Neural cell (in vitro differentiated cells): ENCODE data around the gene CLEC16A. TPM values are rescaled to one million over a fixed set of nuclear protein-coding genes. Genes with fewer than 3 reads are reported as not detected.

Experiments used
- H2AFZ ChIP-seq: fragments of 200-600, 300-800 bp; sonication (generic), shearing (Covaris generic); 2 replicates; pipeline ENCODE4 v1.6.0; 2014; ENCODE audit warnings: low read depth, mild to moderate bottlenecking, antibody characterized with exemption, low read length, moderate library complexity
- H3F3A ChIP-seq: fragments of 200-600 bp; shearing (Covaris generic); 2 replicates; pipeline ENCODE4 v1.6.1; 2016; ENCODE audit warnings: mild to moderate bottlenecking, moderate library complexity, mixed read lengths, antibody characterized with exemption, low read length; ENCODE audit not compliant: insufficient read depth, poor library complexity, severe bottlenecking
- H3K27ac ChIP-seq: fragments of 200-600, 300-800 bp; sonication (generic), shearing (Covaris generic); 2 replicates; pipeline ENCODE4 v1.5.1; 2014; ENCODE audit warnings: mild to moderate bottlenecking, low read length, moderate library complexity
- H3K27me3 ChIP-seq: fragments of 300-800, 200-600 bp; sonication (generic), shearing (Covaris generic); 2 replicates; pipeline ENCODE4 v1.6.0; 2014; ENCODE audit warnings: mild to moderate bottlenecking, low read depth, low read length, moderate library complexity; ENCODE audit not compliant: insufficient read depth
- H3K36me3 ChIP-seq: fragments of 300-800, 200-600 bp; sonication (generic), shearing (Covaris generic); 2 replicates; pipeline ENCODE4 v1.5.1; 2014; ENCODE audit warnings: mild to moderate bottlenecking, antibody characterized with exemption, low read length, moderate library complexity; ENCODE audit not compliant: insufficient read depth
- H3K4me2 ChIP-seq: fragments of 300-800, 200-600 bp; sonication (generic), shearing (Covaris generic); 2 replicates; pipeline ENCODE4 v1.6.0; 2014; ENCODE audit warnings: mild to moderate bottlenecking, low read length
- H3K4me3 ChIP-seq: fragments of 300-800, 200-600 bp; sonication (generic), shearing (Covaris generic); 2 replicates; pipeline ENCODE4 v1.5.1; 2014; ENCODE audit warnings: mild to moderate bottlenecking, low read length, moderate library complexity
- H3K79me2 ChIP-seq: fragments of 200-600 bp; shearing (Covaris generic); replicated peaks from 2 replicates; pipeline ENCODE4 v1.6.0; 2014; ENCODE audit warnings: mild to moderate bottlenecking, low read length, moderate library complexity; ENCODE audit not compliant: insufficient read depth
- H3K9ac ChIP-seq: fragments of 300-800, 200-600 bp; sonication (generic), shearing (Covaris generic); 2 replicates; pipeline ENCODE4 v1.6.1; 2016; ENCODE audit warnings: mild to moderate bottlenecking, low read length, mixed read lengths
- H3K9me2 ChIP-seq: fragments of 200-600 bp; shearing (Covaris generic); 2 replicates; pipeline ENCODE4 v1.6.1; 2016; ENCODE audit warnings: mild to moderate bottlenecking, low read length, mixed read lengths; ENCODE audit not compliant: insufficient read depth
- H3K9me3 ChIP-seq: fragments of 200-600, 300-800 bp; sonication (generic), shearing (Covaris generic); 2 replicates; pipeline ENCODE4 v1.6.1; 2016; ENCODE audit warnings: mild to moderate bottlenecking, mixed run types, low read length, moderate library complexity, mixed read lengths
- H4K20me1 ChIP-seq: fragments of 200-600 bp; shearing (Covaris generic); 2 replicates; pipeline ENCODE4 v1.6.1; 2016; ENCODE audit warnings: mild to moderate bottlenecking, mixed run types; ENCODE audit not compliant: insufficient read depth
- CTCF ChIP-seq: fragments of 450-650 bp; IDR thresholded peaks from 2 replicates; pipeline ENCODE4 v1.5.1; 2014; ENCODE audit warnings: antibody characterized with exemption, mild to moderate bottlenecking, moderate library complexity; ENCODE audit not compliant: poor library complexity, severe bottlenecking
- EP300 ChIP-seq: fragments of 450-650 bp; conservative IDR thresholded peaks from 2 replicates; pipeline ENCODE4 v1.6.1; 2014; ENCODE audit warnings: antibody characterized with exemption, mild to moderate bottlenecking, moderate library complexity; ENCODE audit not compliant: poor library complexity, severe bottlenecking
- EZH2 ChIP-seq: fragments of 200-600, 300-800 bp; shearing (Covaris generic), sonication (generic); IDR thresholded peaks from 2 replicates; pipeline ENCODE4 v1.6.1; 2014; ENCODE audit warnings: antibody characterized with exemption, low read length, borderline replicate concordance, mild to moderate bottlenecking; ENCODE audit not compliant: insufficient read depth, poor library complexity, severe bottlenecking
- MXI1 ChIP-seq: fragments of 450-650 bp; conservative IDR thresholded peaks from 2 replicates; pipeline ENCODE4 v1.6.1; 2014; ENCODE audit warnings: antibody characterized with exemption, mild to moderate bottlenecking; ENCODE audit not compliant: poor library complexity, severe bottlenecking
- POLR2AphosphoS5 ChIP-seq: IDR thresholded peaks from 2 replicates; pipeline ENCODE4 v1.6.1; 2012
- RAD21 ChIP-seq: fragments of 450-650 bp; conservative IDR thresholded peaks from 2 replicates; pipeline ENCODE4 v1.6.1; 2014; ENCODE audit warnings: antibody characterized with exemption, mild to moderate bottlenecking, moderate library complexity
- REST ChIP-seq: IDR thresholded peaks from 2 replicates; pipeline ENCODE4 v1.6.1; 2012; ENCODE audit warnings: borderline replicate concordance
- SMC3 ChIP-seq: fragments of 450-650 bp; conservative IDR thresholded peaks from 2 replicates; pipeline ENCODE4 v1.6.1; 2014; ENCODE audit warnings: antibody characterized with exemption, mild to moderate bottlenecking, moderate library complexity; ENCODE audit not compliant: poor library complexity
- TAF1 ChIP-seq: IDR thresholded peaks from 2 replicates; pipeline ENCODE4 v1.6.1; 2012; ENCODE audit warnings: low read depth
- polyA plus RNA-seq: library from polyadenylated mRNA; depleted of rRNA; stranded (reverse); fragments of >200 nt; gene quantifications from 2 replicates; pipeline ENCODE4 v1.2.3, GENCODE V29; 2014

The CLEC16A gene
- polyA plus RNA-seq, 1 donor from 2014 or later, result 11.1 TPM

GRCh38 chr16:11046382-11046931 lies 102.1 kb downstream of the CLEC16A start:
- Histone ChIP-seq H3K9me3 (no peaks in the 10 kb centered on the region), H3K4me3 (no peak overlapping the region), H4K20me1 (no peaks in the 10 kb centered on the region), H3K27me3 (no peaks in the 10 kb centered on the region), H3K79me2 (no peaks in the 10 kb centered on the region), H3K9ac (no peak overlapping the region), H3F3A (no peaks in the 10 kb centered on the region), H3K4me2 (no peak overlapping the region), H2AFZ (no peak overlapping the region), H3K27ac (no peak overlapping the region), H3K9me2 (no peaks in the 10 kb centered on the region), H3K36me3 (peaks cover 8% of the 10 kb centered on the region)
- no peak for TF ChIP-seq MXI1
- TF ChIP-seq EP300, result no peak
- no peak for TF ChIP-seq REST
- no peak for TF ChIP-seq TAF1
- no peak for TF ChIP-seq EZH2
- TF ChIP-seq SMC3, result no peak
- no peak for TF ChIP-seq POLR2AphosphoS5
- no peak for TF ChIP-seq CTCF
- TF ChIP-seq RAD21, result no peak

GRCh38 chr16:11047057-11047456 lies 102.7 kb downstream of the CLEC16A start:
- H4K20me1 ChIP-seq, result no peaks in the 10 kb centered on the region
- no peak overlapping the region for H2AFZ ChIP-seq
- no peaks in the 10 kb centered on the region for H3F3A ChIP-seq
- H3K9me3 ChIP-seq, result no peaks in the 10 kb centered on the region
- no peak overlapping the region for H3K4me2 ChIP-seq
- H3K36me3 ChIP-seq, result peaks cover 8% of the 10 kb centered on the region
- H3K79me2 ChIP-seq, result no peaks in the 10 kb centered on the region
- H3K9me2 ChIP-seq, result no peaks in the 10 kb centered on the region
- no peak overlapping the region for H3K9ac ChIP-seq
- H3K27me3 ChIP-seq, result no peaks in the 10 kb centered on the region
- no peak overlapping the region for H3K27ac ChIP-seq
- no peak overlapping the region for H3K4me3 ChIP-seq
- no peak for TF ChIP-seq POLR2AphosphoS5
- no peak for TF ChIP-seq REST
- no peak for TF ChIP-seq RAD21
- no peak for TF ChIP-seq EZH2
- TF ChIP-seq TAF1, result no peak
- no peak for TF ChIP-seq MXI1
- TF ChIP-seq EP300, result no peak
- no peak for TF ChIP-seq CTCF
- no peak for TF ChIP-seq SMC3
